B cell (primary cell): Measurements from ENCODE around the gene TSBP1. TPM values are rescaled to one million over a fixed set of nuclear protein-coding genes. Genes with fewer than 3 reads are reported as not detected.
"Not testable (repeated sequence)": the region's sequence is repeated elsewhere in the genome, so short reads cannot be mapped to it uniquely, and the experiment has no call there.

Experiments
- ATAC-seq: fragments of 200-7000 bp; cut with Tn5 transposase; one replicate; pipeline ENCODE4 v1.10.0; 2021; ENCODE audit warnings: low read depth, mild to moderate bottlenecking, moderate number of reproducible peaks, moderate library complexity
- CTCF ChIA-PET: fragments of 350-600 bp; sonication (Branson Sonifier 250); formaldehyde crosslinking; loops from one replicate; lab custom pipeline; 2021; ENCODE audit warnings: antibody characterized with exemption, inconsistent platforms; lab: Charles Lee
- POLR2A ChIA-PET: fragments of 350-600 bp; sonication (Branson Sonifier 250); formaldehyde crosslinking; loops from one replicate; lab custom pipeline; 2021; ENCODE audit warnings: antibody characterized with exemption; lab: Charles Lee
- DNase-seq: peaks from one replicate; pipeline ENCODE4 v3.0.0; 2013
- H2AFZ ChIP-seq: 2 replicates; pipeline ENCODE4 v1.6.1; 2012; ENCODE audit warnings: mild to moderate bottlenecking, low read depth, low read length; ENCODE audit not compliant: insufficient read depth, poor library complexity, severe bottlenecking
- H3K27ac ChIP-seq, 2 donors: 1 replicate in 1 of 2; 2 replicates in 1 of 2; pipeline ENCODE4 v1.5.1; 2012 to 2013; ENCODE audit warnings: low read length in 2 of 2, mild to moderate bottlenecking in 2 of 2, moderate library complexity in 1 of 2
- H3K27me3 ChIP-seq, 4 experiments: fragments of 200-600 bp in 1 of 4; sonication (generic) in 1 of 4; replicated peaks in 1 of 4; 1 replicate in 2 of 4; 2 replicates in 2 of 4; pipeline versions ENCODE4 v1.6.1 to v1.7.0; 2013 to 2016; ENCODE audit warnings: low read length in 3 of 4, mild to moderate bottlenecking in 2 of 4, mixed read lengths in 1 of 4, moderate library complexity in 1 of 4; ENCODE audit not compliant: insufficient read depth in 4 of 4, control insufficient read depth in 3 of 4; ENCODE audit errors: control extremely low read depth in 1 of 4
- H3K36me3 ChIP-seq, 2 experiments: replicated peaks in 1 of 2; 1 replicate in 1 of 2; 2 replicates in 1 of 2; pipeline versions ENCODE4 v1.6.1 to v1.7.1; 2013; ENCODE audit warnings: low read length in 1 of 2; ENCODE audit not compliant: insufficient read depth in 2 of 2, control insufficient read depth in 1 of 2; ENCODE audit errors: control extremely low read depth in 1 of 2, extremely low read depth in 1 of 2
- H3K4me1 ChIP-seq, 2 donors: fragments of 200-600 bp in 1 of 2; sonication (generic) in 1 of 2; 1 replicate in 1 of 2; 2 replicates in 1 of 2; pipeline versions ENCODE4 v1.5.1 to v1.6.1; 2013 to 2017; ENCODE audit warnings: low read length in 2 of 2; ENCODE audit not compliant: control insufficient read depth in 2 of 2, insufficient read depth in 2 of 2
- H3K4me2 ChIP-seq: replicated peaks from 2 replicates; pipeline ENCODE3; 2012; ENCODE audit warnings: mild to moderate bottlenecking, low read depth, low read length; ENCODE audit not compliant: poor library complexity, severe bottlenecking
- H3K4me3 ChIP-seq, 5 experiments: fragments of 200-600 bp in 1 of 5; sonication (generic) in 1 of 5; 1 replicate in 3 of 5; 2 replicates in 2 of 5; pipeline versions ENCODE4 v1.5.1 to v1.7.0; 2011 to 2016; ENCODE audit warnings: low read length in 4 of 5, mild to moderate bottlenecking in 4 of 5, low read depth in 2 of 5, control low read depth in 1 of 5, moderate library complexity in 1 of 5; ENCODE audit not compliant: insufficient read depth in 1 of 5; ENCODE audit errors: control extremely low read depth in 1 of 5, extremely low read depth in 1 of 5
- H3K79me2 ChIP-seq: fragments of 200-600 bp; sonication (generic); one replicate; pipeline ENCODE4 v1.6.0; 2016; ENCODE audit warnings: low read length; ENCODE audit not compliant: control insufficient read depth, insufficient read depth
- H3K9ac ChIP-seq: fragments of 200-600 bp; sonication (generic); 2 replicates; pipeline ENCODE4 v1.6.1; 2017; ENCODE audit warnings: mild to moderate bottlenecking, low read length, moderate library complexity
- H3K9me3 ChIP-seq, 3 donors: one replicate each; pipeline versions ENCODE4 v1.6.1 to v1.7.1; 2013; ENCODE audit warnings: low read length in 2 of 3; ENCODE audit not compliant: control insufficient read depth in 2 of 3, insufficient read depth in 1 of 3; ENCODE audit errors: control extremely low read depth in 1 of 3
- H4K20me1 ChIP-seq: 2 replicates; pipeline ENCODE4 v1.6.0; 2012; ENCODE audit warnings: mild to moderate bottlenecking, low read length; ENCODE audit not compliant: insufficient read depth, control insufficient read depth, poor library complexity, severe bottlenecking
- H3K27ac Mint-ChIP-seq: one replicate; pipeline ENCODE4 v1.8.0; 2021; ENCODE audit warnings: mixed read lengths
- H3K27me3 Mint-ChIP-seq: one replicate; pipeline ENCODE4 v1.8.0; 2021; ENCODE audit warnings: mixed read lengths
- H3K4me1 Mint-ChIP-seq: one replicate; pipeline ENCODE4 v1.8.0; 2021; ENCODE audit warnings: mixed read lengths
- H3K4me3 Mint-ChIP-seq: one replicate; pipeline ENCODE4 v1.8.0; 2021; ENCODE audit warnings: mixed read lengths
- H3K9me3 Mint-ChIP-seq: one replicate; pipeline ENCODE4 v1.8.0; 2022; ENCODE audit warnings: mixed read lengths; ENCODE audit not compliant: insufficient read depth
- CTCF ChIP-seq: fragments of 200-600 bp; IDR thresholded peaks from one replicate; pipeline ENCODE4 v1.8.0; 2022; ENCODE audit warnings: antibody characterized with exemption, mild to moderate bottlenecking
- EZH2 ChIP-seq: IDR thresholded peaks from 2 replicates; pipeline ENCODE4 v1.6.1; 2012; ENCODE audit warnings: borderline replicate concordance, low read depth, mild to moderate bottlenecking, moderate library complexity, low read length; ENCODE audit not compliant: insufficient read depth, poor library complexity, severe bottlenecking
- WGBS: methylation state at CpG from one replicate; pipeline ENCODE4 v1.1.5; 2013; ENCODE audit warnings: missing lambda C conversion rate; ENCODE audit not compliant: insufficient coverage; 5-methylcytosine and 5-hydroxymethylcytosine counted together
- intact Hi-C: fragments of 100-400 bp; cut with micrococcal nuclease; formaldehyde crosslinking; loops from one replicate; pipeline ENCODE4 v1.10.0; 2022
- polyA plus RNA-seq: library from polyadenylated mRNA; depleted of rRNA; stranded (reverse); fragments of >200 nt; gene quantifications from 2 replicates; pipeline ENCODE4 v1.2.3, GENCODE V29; 2012
- total RNA-seq, 2 donors: library from RNA; stranded (reverse); fragments of 120-200 nt in 1 of 2; gene quantifications; 1 replicate in 1 of 2; 2 replicates in 1 of 2; pipeline versions ENCODE4 v1.2.3 to v1.2.4, GENCODE V29; 2013 to 2022

Gene TSBP1
- total and polyA plus RNA-seq, 2 donors (not counting 1 experiment from before 2014, with no cell fraction given) = not detected

GRCh38 chr6:32367644-32368043 lies 4.1 kb downstream of the TSBP1 start:
- no peaks in the 10 kb centered on the region for H3K27me3 ChIP-seq
- ChIA-PET POLR2A (interaction anchor here (0.7 kb wide), 1 partner anchor 15 kb away, joined by 3 read pairs; no protein-coding TSS in a partner anchor), CTCF (no interaction called here)
- no peaks in the 10 kb centered on the region for H3K4me1 ChIP-seq
- no peaks in the 10 kb centered on the region for H3K79me2 ChIP-seq
- intact Hi-C loops = loop anchor here (2.0 kb wide), 1 partner anchor 17 kb away; no protein-coding TSS in a partner anchor
- no peaks in the 10 kb centered on the region for H3K36me3 ChIP-seq
- no peaks in the 10 kb centered on the region for H4K20me1 ChIP-seq
- H2AFZ ChIP-seq = no peak overlapping the region
- H3K4me3 ChIP-seq = no peak overlapping the region
- Mint-ChIP-seq H3K27ac (no peak overlapping the region), H3K9me3 (no peaks in the 10 kb centered on the region), H3K4me3 (no peak overlapping the region), H3K4me1 (no peaks in the 10 kb centered on the region), H3K27me3 (no peaks in the 10 kb centered on the region)
- no peak for TF ChIP-seq EZH2
- TF ChIP-seq CTCF = no peak
- no peak overlapping the region for H3K9ac ChIP-seq
- ATAC-seq = no peak
- no CpG with 5 or more reads among the region's 3 CpGs for WGBS
- H3K4me2 ChIP-seq = no peak overlapping the region
- H3K27ac ChIP-seq = no peak overlapping the region
- no peaks in the 10 kb centered on the region for H3K9me3 ChIP-seq
- no peak for DNase-seq

GRCh38 chr6:32359225-32359624 lies 12.5 kb downstream of the TSBP1 start:
- DNase-seq, H3K9me3 ChIP-seq, H3K27ac ChIP-seq, H3K27ac Mint-ChIP-seq, H3K4me3 ChIP-seq, H3K36me3 ChIP-seq, H3K27me3 Mint-ChIP-seq, H3K27me3 ChIP-seq, H3K79me2 ChIP-seq, H3K9ac ChIP-seq, H3K4me3 Mint-ChIP-seq, H3K4me2 ChIP-seq, H2AFZ ChIP-seq, H3K9me3 Mint-ChIP-seq, H4K20me1 ChIP-seq, POLR2A ChIA-PET, intact Hi-C loops, CTCF ChIA-PET, H3K4me1 ChIP-seq, ATAC-seq: not testable (repeated sequence)
- peaks cover 16% of the 10 kb centered on the region for H3K4me1 Mint-ChIP-seq
- WGBS = no CpG with 5 or more reads among the region's 1 CpG

GRCh38 chr6:32358548-32358947 lies 13.2 kb downstream of the TSBP1 start:
- H3K9me3 Mint-ChIP-seq, H3K36me3 ChIP-seq, H3K27me3 ChIP-seq, H3K4me3 Mint-ChIP-seq, H3K27ac ChIP-seq, H3K4me3 ChIP-seq, H3K4me1 ChIP-seq, H3K27ac Mint-ChIP-seq, ATAC-seq, H3K4me2 ChIP-seq, H3K79me2 ChIP-seq, CTCF ChIA-PET, intact Hi-C loops, H4K20me1 ChIP-seq, DNase-seq, H3K9ac ChIP-seq, H3K9me3 ChIP-seq, POLR2A ChIA-PET, H3K27me3 Mint-ChIP-seq, H2AFZ ChIP-seq: not testable (repeated sequence)
- H3K4me1 Mint-ChIP-seq = peaks cover 16% of the 10 kb centered on the region
- no CpG with 5 or more reads among the region's 8 CpGs for WGBS
